K562 (cell line): ENCODE results near the gene PAFAH1B2. TPM values are rescaled to one million over a fixed set of nuclear protein-coding genes. Genes with fewer than 3 reads are reported as not detected.

ENCODE experiments used
- BRD9 ChIP-seq: fragments of 450-650 bp; IDR thresholded peaks from 2 replicates; pipeline ENCODE4 v1.6.1; 2018; ENCODE audit warnings: low read depth; ENCODE audit not compliant: partially characterized antibody
- CBFA2T2 ChIP-seq: fragments of 450-650 bp; conservative IDR thresholded peaks from 2 replicates; pipeline ENCODE4 v1.6.1; 2017; ENCODE audit warnings: mild to moderate bottlenecking
- CBX3 ChIP-seq, 2 experiments: IDR thresholded peaks; 1 replicate in 1 of 2; 2 replicates in 1 of 2; pipeline ENCODE4 v1.6.1; 2012; ENCODE audit warnings: inconsistent platforms in 2 of 2, low read length in 2 of 2, borderline replicate concordance in 1 of 2, control low read depth in 1 of 2
- DIDO1 ChIP-seq: fragments of 450-650 bp; IDR thresholded peaks from 2 replicates; pipeline ENCODE4 v1.6.1; 2016; ENCODE audit warnings: low read depth, missing biosample characterization, missing genetic modification characterization
- ESRRA ChIP-seq: fragments of 450-650 bp; IDR thresholded peaks from 2 replicates; pipeline ENCODE4 v1.6.1; 2014; ENCODE audit warnings: low read depth, mild to moderate bottlenecking, moderate library complexity, borderline replicate concordance
- GABPA ChIP-seq: fragments of 200-800 bp; sonication (Bioruptor generic); conservative IDR thresholded peaks from 2 replicates; pipeline ENCODE4 v1.6.1; 2016; ENCODE audit warnings: low read depth, missing genetic modification characterization, missing compliant biosample characterization
- MCM5 ChIP-seq: fragments of 450-650 bp; IDR thresholded peaks from 2 replicates; pipeline ENCODE4 v1.6.1; 2016; ENCODE audit warnings: low read depth
- MED1 ChIP-seq: sonication (generic); formaldehyde crosslinking; IDR thresholded peaks from 2 replicates; pipeline ENCODE4 v1.8.1; 2023; ENCODE audit warnings: missing genetic modification reagents, borderline replicate concordance
- NCOA2 ChIP-seq, 2 experiments: fragments of 450-650 bp; IDR thresholded peaks; 2 replicates each; pipeline ENCODE4 v1.6.1; 2018; ENCODE audit warnings: mild to moderate bottlenecking in 2 of 2, moderate library complexity in 1 of 2; ENCODE audit not compliant: partially characterized antibody in 2 of 2
- RCOR1 ChIP-seq, 2 experiments: IDR thresholded peaks; 2 replicates each; pipeline ENCODE4 v1.6.1; 2012; ENCODE audit warnings: low read depth in 2 of 2, low read length in 2 of 2, borderline replicate concordance in 1 of 2, improper control_type of control experiment in 1 of 2
- SAFB2 ChIP-seq: fragments of 200-400 bp; formaldehyde crosslinking; IDR thresholded peaks from 2 replicates; pipeline ENCODE4 v1.6.1; 2018; ENCODE audit warnings: borderline replicate concordance, low read length, low read depth, moderate library complexity; ENCODE audit not compliant: severe bottlenecking
- ZFPM2 ChIP-seq: fragments of 250-450 bp; sonication (Bioruptor Pico); IDR thresholded peaks from 2 replicates; pipeline ENCODE4 v1.5.1; 2022; ENCODE audit warnings: mild to moderate bottlenecking
- ZKSCAN1 ChIP-seq: fragments of 150-350 bp; IDR thresholded peaks from 2 replicates; pipeline ENCODE4 v1.6.1; 2016; ENCODE audit warnings: low read depth, low read length
- ZNF146 ChIP-seq: IDR thresholded peaks from one replicate; pipeline ENCODE4 v1.6.1; 2018; ENCODE audit warnings: missing compliant biosample characterization; ENCODE audit not compliant: unreplicated experiment
- ZNF3 ChIP-seq: fragments of 250-450 bp; sonication (Bioruptor Pico); IDR thresholded peaks from 2 replicates; pipeline ENCODE4 v1.5.0; 2021; ENCODE audit warnings: mild to moderate bottlenecking, moderate library complexity
- ZNF668 ChIP-seq: fragments of 250-450 bp; sonication (Bioruptor Pico); IDR thresholded peaks from 2 replicates; pipeline ENCODE4 v1.8.0; 2022; ENCODE audit warnings: mild to moderate bottlenecking, inconsistent platforms
- ZNF766 ChIP-seq: fragments of 200-800 bp; sonication (Bioruptor generic); conservative IDR thresholded peaks from 2 replicates; pipeline ENCODE4 v1.6.1; 2016; ENCODE audit warnings: missing genetic modification characterization, missing compliant biosample characterization
- ZNF79 ChIP-seq: fragments of 250-450 bp; sonication (Bioruptor Pico); IDR thresholded peaks from 2 replicates; pipeline ENCODE4 v1.4.0; 2020; ENCODE audit warnings: low read depth, mild to moderate bottlenecking, moderate library complexity
- ZSCAN32 ChIP-seq: fragments of 450-650 bp; formaldehyde crosslinking; IDR thresholded peaks from 2 replicates; pipeline ENCODE4 v1.4.0; 2020; ENCODE audit warnings: mild to moderate bottlenecking, moderate library complexity
- polyA plus RNA-seq, 8 experiments: library from polyadenylated mRNA; depleted of rRNA in 4 of 8; stranded (reverse) in 5 of 8; unstranded in 3 of 8; fragments of >200 nt; fragmentation: Nextera tagmentation in 2 of 8; fragmentation: Illumina TruSeq in 1 of 8; extraction: Ambion mirVana in 2 of 8; extraction: Trizol in 1 of 8; gene quantifications; 2 replicates each; pipeline versions ENCODE4 v1.2.1 to v1.2.3, GENCODE V29; 2011 to 2014; ENCODE audit warnings: inconsistent platforms in 1 of 8, missing spikeins in 1 of 8
- total RNA-seq, 7 experiments: library from RNA; depleted of rRNA in 6 of 7; stranded (reverse); fragments of >200 nt in 6 of 7; fragmentation: Illumina TruSeq in 2 of 7; extraction: Trizol in 2 of 7; gene quantifications; 2 replicates each; pipeline versions ENCODE4 v1.2.1 to v1.2.3, GENCODE V29; 2011 to 2021; ENCODE audit warnings: low replicate concordance in 1 of 7
- TF ChIP-seq, protein P1 (sequence below), 2 experiments: fragments of 200-800 bp in 1 of 2; sonication (Bioruptor generic) in 1 of 2; sonication (generic) in 1 of 2; formaldehyde crosslinking in 1 of 2; IDR thresholded peaks in 1 of 2; conservative IDR thresholded peaks in 1 of 2; 2 replicates each; pipeline versions ENCODE4 v1.5.0 to v1.6.1; 2016 to 2020; ENCODE audit warnings: missing compliant biosample characterization in 1 of 2, missing genetic modification characterization in 1 of 2, missing genetic modification reagents in 1 of 2
- TF ChIP-seq, protein P2 (sequence below): fragments of 450-650 bp; IDR thresholded peaks from 2 replicates; pipeline ENCODE4 v1.6.1; 2018; ENCODE audit not compliant: partially characterized antibody

PAFAH1B2 gene
- total and polyA plus RNA-seq, 9 of the 15 experiments (the other 6 are each of a cell fraction or from before 2014, with no cell fraction given) = 27.8 to 94.7 (median 64.9) TPM

DNA sequence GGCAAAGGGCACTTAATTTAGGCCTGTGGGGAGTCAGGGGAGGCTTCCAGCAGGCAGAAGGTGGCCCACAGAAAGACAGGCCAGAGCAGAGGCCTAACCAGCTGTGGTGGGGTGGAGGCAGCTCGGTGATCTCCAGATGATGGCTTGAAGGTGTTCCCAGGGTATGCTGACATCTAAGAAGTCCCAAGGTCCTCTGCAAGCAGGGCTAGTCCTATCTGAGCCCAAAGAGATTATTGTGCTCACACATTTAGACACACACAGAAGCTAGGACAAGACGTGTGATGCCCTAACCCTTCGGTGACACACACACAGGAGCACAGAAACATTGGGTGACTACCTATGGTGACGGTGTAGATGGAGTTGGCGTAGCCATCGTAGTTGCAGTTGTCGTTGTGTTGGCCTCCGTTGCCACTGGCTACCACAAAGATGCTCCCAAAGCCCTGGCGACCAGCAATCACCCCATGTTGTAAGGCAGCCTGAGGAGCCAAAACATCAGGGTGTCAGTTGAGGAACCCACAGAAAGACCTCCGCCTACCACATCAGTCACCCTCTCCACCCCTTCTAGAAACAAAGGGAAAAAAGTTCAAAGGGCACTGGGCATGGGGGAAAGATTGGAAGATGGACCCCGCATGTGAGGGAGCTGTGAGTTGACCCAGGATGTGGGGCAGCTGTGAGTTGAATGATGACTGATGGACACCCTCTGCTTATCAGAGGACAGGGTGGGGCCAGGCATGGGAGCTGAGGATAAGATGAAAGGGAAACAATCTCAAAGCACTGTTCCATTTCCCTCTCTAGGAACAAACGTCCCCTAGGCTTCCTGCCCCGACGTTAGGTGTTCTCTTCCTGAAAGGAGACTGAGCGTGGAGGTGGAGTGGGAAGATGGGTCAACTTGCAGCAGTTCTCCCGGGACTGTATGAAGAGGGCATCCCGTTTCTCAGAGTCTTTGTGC, 79.9 kb downstream of the PAFAH1B2 start (continued):
- TF ChIP-seq, protein P1, sequence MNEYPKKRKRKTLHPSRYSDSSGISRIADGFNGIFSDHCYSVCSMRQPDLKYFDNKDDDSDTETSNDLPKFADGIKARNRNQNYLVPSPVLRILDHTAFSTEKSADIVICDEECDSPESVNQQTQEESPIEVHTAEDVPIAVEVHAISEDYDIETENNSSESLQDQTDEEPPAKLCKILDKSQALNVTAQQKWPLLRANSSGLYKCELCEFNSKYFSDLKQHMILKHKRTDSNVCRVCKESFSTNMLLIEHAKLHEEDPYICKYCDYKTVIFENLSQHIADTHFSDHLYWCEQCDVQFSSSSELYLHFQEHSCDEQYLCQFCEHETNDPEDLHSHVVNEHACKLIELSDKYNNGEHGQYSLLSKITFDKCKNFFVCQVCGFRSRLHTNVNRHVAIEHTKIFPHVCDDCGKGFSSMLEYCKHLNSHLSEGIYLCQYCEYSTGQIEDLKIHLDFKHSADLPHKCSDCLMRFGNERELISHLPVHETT (CRISPR knock-in tag; conservative IDR thresholded peaks at IDR 0.05 in 1 of 2, IDR thresholded peaks at IDR 0.05 in 1 of 2) = no peak
- TF ChIP-seq ZKSCAN1 = no peak
- no peak for TF ChIP-seq ZNF79 (CRISPR knock-in tag)
- TF ChIP-seq, protein P2, sequence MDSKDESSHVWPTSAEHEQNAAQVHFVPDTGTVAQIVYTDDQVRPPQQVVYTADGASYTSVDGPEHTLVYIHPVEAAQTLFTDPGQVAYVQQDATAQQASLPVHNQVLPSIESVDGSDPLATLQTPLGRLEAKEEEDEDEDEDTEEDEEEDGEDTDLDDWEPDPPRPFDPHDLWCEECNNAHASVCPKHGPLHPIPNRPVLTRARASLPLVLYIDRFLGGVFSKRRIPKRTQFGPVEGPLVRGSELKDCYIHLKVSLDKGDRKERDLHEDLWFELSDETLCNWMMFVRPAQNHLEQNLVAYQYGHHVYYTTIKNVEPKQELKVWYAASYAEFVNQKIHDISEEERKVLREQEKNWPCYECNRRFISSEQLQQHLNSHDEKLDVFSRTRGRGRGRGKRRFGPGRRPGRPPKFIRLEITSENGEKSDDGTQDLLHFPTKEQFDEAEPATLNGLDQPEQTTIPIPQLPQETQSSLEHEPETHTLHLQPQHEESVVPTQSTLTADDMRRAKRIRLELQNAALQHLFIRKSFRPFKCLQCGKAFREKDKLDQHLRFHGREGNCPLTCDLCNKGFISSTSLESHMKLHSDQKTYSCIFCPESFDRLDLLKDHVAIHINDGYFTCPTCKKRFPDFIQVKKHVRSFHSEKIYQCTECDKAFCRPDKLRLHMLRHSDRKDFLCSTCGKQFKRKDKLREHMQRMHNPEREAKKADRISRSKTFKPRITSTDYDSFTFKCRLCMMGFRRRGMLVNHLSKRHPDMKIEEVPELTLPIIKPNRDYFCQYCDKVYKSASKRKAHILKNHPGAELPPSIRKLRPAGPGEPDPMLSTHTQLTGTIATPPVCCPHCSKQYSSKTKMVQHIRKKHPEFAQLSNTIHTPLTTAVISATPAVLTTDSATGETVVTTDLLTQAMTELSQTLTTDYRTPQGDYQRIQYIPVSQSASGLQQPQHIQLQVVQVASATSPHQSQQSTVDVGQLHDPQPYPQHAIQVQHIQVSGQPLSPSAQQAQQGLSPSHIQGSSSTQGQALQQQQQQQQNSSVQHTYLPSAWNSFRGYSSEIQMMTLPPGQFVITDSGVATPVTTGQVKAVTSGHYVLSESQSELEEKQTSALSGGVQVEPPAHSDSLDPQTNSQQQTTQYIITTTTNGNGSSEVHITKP = peak; percentile 67
- TF ChIP-seq SAFB2 = no peak
- TF ChIP-seq MED1 (CRISPR knock-in tag) = no peak
- no peak for TF ChIP-seq GABPA
- TF ChIP-seq DIDO1 = no peak
- no peak for TF ChIP-seq ZNF146 (CRISPR knock-in tag)
- TF ChIP-seq ZNF766 (CRISPR knock-in tag) = peak; percentile 75; the same call in 1 of the 2 replicates
- TF ChIP-seq ZNF3 (CRISPR knock-in tag) = no peak
- peak; percentile 97 for TF ChIP-seq CBFA2T2
- no peak for TF ChIP-seq ZFPM2 (CRISPR knock-in tag)
- TF ChIP-seq ESRRA = no peak
- TF ChIP-seq RCOR1 (IDR thresholded peaks at IDR 0.05; ENCODE audit: borderline replicate concordance in 1 of 2, low read depth in 2 of 2, low read length in 2 of 2) = peak; percentile 76 to 98; a peak in 3 of 4 replicates
- no peak for TF ChIP-seq BRD9
- TF ChIP-seq CBX3 (IDR thresholded peaks at IDR 0.05; ENCODE audit: borderline replicate concordance in 1 of 2, low read length in 2 of 2) = peak in 1 of 2 experiments; percentile 13; a peak in 1 of 3 replicates
- TF ChIP-seq NCOA2 (IDR thresholded peaks at IDR 0.05; ENCODE audit: partially characterized antibody in 2 of 2) = no peak
- no peak for TF ChIP-seq ZSCAN32 (CRISPR knock-in tag)
- TF ChIP-seq ZNF668 (CRISPR knock-in tag) = no peak
- no peak for TF ChIP-seq MCM5
